ENCODE data around the gene UQCRC2.
"Not testable (repeated sequence)": the region's sequence is repeated elsewhere in the genome, so short reads cannot be mapped to it uniquely, and the experiment has no call there.

The UQCRC2 gene

DNA sequence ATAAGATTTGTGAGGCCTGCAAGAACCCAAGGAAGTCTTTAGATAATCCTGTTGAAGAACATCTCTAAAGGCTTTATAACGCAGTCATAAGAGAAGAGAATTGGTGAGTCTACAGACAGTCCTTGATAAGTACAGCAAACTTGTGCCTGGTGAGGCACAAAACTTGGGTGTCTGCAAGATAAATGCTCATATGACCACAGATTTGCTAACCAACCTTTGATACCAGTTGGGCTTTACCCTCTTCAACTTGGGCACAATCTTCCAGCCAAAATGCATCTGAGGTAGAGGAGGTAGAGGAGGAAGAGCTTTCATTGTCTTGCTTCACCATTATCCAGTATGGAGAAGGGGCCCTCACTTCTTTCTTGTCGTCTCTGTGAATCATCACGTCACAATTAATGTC lies 30.9 kb downstream of the UQCRC2 start:
- DNase-seq, result no peak

- DNase-seq, result no peak
These were observed 32.4 kb downstream of the UQCRC2 start for GRCh38 chr16:21985524-21985923.

- no peak for DNase-seq
These were observed 33.6 kb downstream of the UQCRC2 start for GRCh38 chr16:21986692-21987246.

DNA sequence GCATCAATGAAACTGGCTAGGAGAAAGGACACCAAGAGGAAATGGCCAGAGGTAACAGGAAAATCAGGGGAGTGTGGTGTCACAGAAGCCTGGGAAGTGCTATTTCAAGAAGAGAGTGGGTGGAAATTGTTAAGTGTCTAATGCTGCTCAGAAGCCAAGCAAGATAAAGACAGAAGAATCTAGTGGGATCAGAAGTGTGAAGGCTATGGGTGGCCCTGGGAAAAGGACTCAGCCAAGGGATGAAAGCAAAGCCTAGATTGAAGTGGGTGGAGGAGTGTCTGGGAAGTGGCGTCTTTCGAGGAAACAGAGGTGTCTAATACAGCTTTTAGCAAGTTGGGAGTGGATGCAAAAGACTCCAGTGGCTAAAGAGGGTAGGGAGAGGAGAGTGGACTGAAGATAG lies 34.3 kb downstream of the UQCRC2 start:
- DNase-seq, result no peak

GRCh38 chr16:21989133-21989532 lies 36.0 kb downstream of the UQCRC2 start:
- DNase-seq, result no peak

- DNase-seq, result no peak
These were observed 36.6 kb downstream of the UQCRC2 start for GRCh38 chr16:21989751-21990150.

DNA sequence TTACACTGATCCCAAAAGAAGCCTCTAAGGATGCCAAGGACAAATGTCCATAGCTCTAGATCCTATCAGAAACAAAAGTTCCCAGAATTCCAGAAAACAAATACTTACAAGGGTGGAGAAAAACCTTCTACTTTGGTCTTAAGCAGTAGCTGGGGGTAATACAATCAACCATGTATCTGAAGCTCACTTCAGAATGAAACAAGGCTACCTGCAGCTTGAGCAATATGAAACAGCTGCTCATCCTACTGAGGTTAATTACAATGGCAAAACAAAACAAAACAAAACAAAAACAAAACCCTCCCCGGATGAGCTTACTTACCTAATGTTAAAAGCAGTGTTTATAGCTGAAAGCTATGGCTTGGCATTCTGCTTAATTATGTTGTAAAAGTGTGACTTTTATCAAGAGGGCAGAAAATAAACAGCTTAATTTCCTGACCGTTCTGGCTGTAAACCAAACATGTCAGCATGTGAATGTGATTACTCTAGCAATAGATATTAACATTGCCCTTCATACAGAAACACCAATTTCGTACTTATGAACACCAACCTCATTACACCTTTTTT lies 37.3 kb downstream of the UQCRC2 start:
- DNase-seq, result no peak

DNA sequence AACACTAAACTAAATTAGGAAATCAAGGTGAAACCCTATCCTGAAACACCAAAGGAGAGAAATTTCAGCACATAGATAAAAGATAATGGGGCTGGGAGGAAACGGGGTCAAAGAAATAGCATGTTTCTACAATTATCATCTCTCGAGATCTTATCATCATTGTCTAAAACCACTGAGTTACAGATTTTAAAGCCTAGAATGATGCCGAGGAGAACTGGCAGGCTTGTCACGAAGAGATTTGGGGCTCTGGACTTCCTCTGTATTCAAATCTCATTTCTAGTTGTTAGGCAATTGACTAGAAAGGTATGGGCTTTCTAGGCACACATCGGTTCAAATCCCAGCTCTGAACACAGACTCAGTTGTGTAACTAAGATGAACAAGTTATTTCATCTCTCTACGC lies 38.5 kb downstream of the UQCRC2 start:
- DNase-seq, result no peak

DNA sequence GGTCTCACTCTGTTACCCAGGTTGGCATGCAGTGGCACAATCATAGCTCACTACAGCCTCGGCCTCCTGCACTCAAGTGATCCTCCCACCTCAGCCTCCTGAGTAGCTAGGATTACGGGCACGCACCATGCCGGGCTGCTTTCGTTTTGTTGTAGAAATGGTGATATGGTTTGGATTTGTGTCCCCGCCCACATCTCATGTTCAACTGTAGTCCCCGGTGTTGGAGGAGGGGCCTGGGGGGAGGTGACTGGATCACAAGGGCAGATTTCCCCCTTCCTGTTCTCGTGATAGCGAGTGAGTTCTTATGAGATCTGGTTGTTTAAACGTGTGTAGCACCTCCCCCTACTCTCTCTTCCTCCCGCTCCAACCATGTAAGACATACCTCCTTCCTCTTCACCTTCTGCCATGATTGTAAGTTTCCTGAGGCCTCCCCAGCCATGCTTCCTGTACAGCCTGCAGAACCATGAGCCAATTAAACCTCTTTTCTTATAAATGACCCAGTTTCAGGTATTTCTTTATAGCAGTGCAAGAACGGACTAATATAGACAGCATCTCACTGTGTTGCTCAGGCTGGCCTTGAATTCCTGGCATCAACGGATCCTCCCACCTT lies 41.8 kb downstream of the UQCRC2 start:
- peak; percentile 93 for DNase-seq

DNA sequence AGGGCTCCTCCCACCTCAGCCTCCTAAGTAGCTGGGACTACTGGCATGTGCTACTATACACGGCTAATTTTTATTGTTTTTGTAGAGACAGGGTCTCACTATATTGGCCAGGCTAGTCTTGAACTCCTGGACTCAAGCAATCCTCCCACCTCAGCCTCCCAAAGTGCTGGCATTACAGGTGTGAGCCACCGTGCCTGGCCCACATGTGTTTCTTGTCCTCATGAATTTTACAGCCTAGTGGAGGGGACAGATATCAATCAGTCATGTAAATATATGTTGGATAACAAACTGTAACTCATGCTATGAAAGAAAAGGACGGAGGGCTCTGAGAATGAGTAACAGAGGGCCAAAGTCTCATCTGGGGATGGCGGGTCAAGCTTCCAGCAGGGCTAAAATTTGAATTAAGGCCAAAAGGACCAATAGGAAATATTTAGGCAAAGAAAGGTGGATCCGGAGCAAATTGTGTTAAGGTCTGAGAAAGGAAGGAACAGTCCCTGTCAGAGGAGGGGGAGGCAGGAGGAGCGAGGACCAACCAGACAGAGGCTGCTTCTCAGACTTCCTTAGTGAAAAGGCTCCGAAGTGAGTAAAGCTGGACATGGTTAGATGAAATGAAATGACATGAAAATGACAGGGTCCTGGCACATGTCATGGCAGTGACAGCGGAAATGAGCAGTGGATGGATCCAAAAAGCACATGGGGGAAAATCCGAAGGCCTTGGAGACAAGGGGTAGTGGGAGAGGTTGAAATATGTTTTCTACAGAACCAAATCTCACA lies 43.9 kb downstream of the UQCRC2 start:
- no peak for DNase-seq

DNA sequence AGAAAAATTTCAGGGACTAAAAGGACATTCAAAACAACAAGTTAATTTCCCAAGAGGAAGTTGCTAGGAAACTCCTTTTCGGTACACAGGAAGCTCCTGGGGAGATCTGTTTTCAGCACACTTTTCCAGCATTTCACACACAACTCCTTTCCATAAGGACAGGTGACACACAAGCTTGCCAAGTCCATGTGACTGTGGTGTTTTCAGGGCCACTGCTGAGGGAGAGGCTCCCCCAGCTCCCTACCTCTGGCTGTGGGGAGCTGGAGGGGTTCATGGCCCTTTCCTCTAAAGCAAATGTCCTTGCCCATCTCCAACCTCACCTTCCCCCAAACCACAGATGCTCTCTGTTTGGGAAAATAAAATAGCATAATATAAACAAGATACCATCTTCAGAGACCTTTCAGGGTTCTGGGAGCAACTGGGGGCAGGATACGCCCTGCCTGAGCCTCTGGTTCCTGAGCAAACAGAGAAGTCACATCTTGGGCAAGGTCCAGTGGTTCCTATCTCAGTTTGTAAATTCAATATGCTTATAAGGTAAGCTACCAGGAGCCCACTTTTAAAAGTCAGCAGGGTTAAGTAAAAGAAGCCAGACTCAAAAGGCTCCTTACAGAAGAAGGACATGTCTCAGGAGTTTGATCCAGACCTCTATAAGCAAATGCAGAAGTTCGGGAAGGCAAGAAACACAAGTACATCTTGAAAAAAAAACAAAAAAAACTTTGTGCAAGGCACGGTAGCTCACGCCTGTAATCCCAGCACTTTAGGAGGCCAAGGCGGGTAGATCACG lies 44.7 kb downstream of the UQCRC2 start:
- no peak for DNase-seq

GRCh38 chr16:22001591-22001990 lies 48.4 kb downstream of the UQCRC2 start:
- no peak for DNase-seq

DNA sequence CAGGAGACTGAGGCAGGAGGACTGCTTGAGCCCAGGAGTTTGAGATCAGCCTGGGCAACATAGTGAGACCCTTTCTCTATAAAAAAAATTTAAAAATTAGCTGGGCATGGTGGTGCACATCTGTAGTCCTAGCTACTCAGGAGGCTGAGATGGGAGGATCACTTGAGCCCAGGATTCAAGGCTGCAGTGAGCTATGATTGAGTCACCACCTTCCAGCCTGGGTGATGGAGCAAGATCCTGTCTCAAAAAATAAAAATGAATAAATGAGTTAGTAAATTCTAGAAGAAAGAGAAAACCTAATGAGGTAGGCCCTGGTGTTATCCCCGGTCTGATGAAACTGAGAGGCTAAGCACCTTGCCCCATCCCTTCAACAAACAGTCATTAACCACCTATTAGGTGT lies 48.9 kb downstream of the UQCRC2 start:
- not testable (repeated sequence) for DNase-seq

DNA sequence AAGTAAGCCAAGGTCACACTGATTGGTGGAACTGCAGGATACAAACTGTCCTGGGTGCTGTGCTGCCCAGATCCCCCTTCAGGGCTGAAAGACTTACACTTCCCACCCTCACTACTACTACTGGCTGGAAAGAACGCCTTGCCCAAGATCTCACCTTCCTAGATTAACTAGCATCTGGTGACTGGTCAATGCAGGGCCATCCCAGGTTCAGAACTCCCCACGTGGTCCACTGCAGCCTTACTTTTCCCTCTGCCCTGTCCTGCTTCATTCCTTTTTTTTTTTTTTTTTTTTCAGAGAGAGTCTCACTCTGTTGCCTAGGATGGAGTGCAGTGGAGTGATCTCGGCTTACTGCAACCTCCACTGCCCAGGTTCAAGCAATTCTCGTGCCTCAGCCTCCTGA lies 50.0 kb downstream of the UQCRC2 start:
- no peak for DNase-seq

DNA sequence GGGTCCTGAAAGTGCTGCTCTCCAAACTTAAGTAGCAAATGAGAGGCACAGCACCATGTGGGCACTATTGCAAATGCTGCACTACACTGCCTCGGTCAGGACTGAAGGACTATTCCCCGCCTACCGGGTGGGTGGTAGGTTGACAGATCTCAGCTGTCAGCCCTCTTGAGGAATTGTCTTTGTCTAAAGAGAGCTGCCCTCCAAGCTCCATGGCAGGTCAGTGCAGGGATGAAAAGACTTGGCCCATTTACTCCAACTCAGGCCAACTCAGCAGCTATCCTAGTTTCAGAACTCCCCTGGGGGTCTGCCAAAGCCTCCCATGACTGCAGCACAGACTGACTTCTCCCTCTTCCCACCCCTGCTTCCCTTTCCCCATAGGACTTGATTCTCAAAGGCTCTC lies 51.2 kb downstream of the UQCRC2 start:
- DNase-seq, result no peak

DNA sequence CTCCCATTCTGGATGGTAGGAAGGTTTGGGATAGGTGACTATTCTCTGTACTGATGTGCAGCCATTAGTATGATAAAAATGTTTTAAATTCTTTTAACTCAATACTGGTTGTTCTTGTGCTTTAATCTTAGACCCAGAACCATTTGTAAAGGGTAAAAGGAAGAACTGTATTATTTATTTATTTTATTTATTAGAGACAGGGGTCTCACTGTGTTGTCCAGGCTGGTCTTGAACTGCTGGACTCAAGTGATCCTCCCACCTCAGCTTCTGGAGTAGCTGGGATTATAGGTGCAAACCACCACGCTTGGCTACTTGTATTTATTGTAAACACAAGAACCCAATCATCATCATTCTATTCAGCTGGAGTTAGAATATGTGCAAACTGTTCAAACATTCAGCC lies 52.6 kb downstream of the UQCRC2 start:
- DNase-seq, result no peak

DNA sequence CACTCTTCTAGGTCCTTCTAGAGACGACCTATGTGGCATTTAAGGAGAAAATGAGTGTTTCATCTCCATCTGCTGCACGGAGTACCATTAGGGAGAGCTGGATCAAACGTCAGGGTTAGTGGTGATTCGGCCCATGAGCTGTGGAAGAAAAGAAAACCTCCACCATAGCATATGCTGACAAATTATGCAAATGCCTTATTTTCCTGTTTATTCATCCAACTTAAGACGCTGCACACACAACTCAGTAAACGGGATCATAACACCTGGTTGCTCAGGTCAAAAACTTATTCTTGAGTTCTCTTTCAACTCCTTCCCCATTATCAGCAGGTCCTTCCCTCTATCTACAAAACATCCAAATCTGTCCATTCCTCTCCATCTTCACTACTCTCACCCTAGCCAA lies 53.5 kb downstream of the UQCRC2 start:
- no peak for DNase-seq

GRCh38 chr16:22007159-22007508 lies 54.0 kb downstream of the UQCRC2 start:
- DNase-seq, result no peak

DNA sequence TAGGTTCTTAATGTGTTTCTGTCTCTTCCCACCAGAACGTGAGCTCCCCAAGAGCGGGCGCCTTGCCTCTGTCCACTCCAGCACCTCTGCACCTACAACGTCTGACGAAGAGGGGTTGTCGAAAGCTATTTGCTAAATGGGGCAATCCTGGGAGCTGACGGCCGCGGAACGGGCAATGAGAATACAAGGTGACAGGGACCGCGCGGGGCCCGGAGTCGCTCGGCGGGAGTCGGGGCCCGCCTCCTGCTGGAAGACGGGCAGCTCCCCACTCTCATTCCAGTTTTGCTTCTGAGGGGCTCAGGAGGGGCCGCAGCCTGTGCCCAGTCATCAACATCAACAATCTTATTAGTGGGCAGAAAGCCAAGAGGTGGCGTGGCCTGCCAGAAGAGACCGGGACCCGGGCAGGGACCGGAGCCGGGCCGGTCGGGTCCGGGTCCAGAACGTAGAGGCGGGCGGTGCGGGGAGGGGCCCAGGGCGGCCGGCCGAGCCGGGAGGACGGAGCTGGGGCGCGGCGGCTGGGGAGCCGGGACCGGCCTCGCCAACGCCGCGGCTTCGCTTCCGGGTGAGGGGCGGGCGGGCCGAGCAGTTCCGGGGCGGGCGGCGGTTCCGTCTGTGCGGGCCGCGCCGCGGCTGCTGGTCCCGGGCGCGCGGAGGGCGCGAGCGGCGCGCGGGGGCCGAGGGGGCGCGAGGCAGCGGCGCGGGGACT lies 54.5 kb downstream of the UQCRC2 start, which contains the start of gene MOSMO:
MOSMO (plus strand) TSS at position 603 of the 706 bp plus-strand sequence. CDS start 191 bp downstream, outside the sequence.
- DNase-seq, result peak; percentile 64

DNA sequence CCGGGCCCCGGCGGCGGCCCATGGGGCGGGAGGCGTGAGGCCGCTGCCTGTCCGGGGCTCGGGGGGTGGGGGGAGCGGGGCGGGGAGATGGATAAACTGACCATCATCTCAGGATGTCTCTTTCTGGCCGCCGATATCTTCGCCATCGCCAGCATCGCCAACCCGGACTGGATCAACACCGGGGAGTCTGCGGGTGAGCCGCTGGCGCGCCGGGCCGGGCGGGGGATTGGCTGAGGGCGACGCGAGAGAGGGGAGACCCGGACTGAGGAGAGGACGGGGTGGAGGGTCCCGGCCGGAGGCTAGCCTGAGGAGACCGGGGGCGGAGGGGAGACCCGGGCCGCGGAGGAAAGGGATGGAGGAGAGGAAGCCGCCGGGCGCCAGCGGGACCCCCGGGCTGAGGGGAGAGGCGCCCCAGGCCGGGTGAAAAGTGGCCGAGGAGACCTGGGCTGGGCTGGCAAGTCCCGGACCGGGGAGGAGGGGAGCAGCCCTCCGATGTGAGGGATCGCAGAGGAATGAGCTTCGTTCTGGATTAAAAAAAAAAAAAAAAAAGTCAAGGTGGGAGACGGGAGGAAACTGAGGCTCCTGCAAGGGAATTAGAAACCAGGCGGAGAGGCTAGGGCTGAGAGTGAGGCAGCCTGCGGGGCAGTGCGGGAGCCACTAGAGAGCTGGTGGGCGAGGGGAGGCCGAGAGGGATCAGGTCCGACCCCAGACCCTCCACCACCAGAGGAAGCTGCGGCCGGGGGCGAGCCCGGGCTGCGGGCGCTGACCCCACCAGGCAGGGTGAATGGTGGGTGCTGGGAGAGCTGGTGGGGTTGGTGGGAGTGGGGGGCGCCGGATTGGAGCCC lies 55.3 kb downstream of the UQCRC2 start:
- no peak for DNase-seq

DNA sequence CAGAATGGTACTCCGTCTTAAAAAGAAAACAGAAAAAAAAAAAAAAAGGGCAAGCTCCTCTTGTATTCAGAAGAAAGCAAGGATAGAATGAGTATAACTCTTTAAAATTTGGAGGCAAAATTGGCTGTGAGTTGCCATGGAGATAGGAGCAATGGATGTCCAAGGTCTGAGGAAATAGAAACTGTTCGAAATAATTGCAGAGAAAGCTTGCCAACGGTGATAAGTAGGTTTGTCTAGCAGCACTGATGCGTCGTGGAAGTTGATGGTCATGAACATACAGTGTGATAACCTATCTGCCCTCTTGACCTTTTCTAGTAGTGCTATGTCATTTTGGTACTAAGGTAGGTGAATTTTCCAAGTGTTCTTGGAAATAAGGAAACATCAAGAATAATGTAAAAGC lies 57.7 kb downstream of the UQCRC2 start:
- no peak for DNase-seq

DNA sequence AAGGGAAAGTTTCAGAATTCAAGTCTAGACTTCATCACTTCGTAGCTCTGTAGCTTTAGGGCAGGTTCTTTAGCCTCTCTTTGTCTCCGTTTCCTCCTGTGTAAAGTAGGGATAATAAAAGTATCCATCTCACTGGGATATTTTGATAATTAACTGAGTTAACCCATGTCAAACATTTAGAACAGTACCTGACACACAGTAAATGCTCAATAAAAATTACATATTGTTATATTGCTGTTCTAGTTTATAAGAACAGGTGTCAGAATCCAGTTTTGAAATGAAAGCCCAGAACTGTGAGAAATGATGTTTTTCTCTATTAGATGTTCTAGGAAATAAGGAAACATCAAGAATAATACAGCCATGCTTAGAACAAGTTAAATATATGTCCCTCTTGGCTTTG lies 59.1 kb downstream of the UQCRC2 start:
- DNase-seq, result no peak

All from OCI-M1 (cell line).